ENCODE results near the gene DUOXA2. TPM values are rescaled to one million over a fixed set of nuclear protein-coding genes. Genes with fewer than 3 reads are reported as not detected.

Gene DUOXA2
- total RNA-seq, 2 donors from 2014 or later, result 30.2 to 48.5 TPM

GRCh38 chr15:45095661-45096060 is 18.5 kb upstream of the DUOXA2 start:
- Histone ChIP-seq H3K36me3 (no peaks in the 10 kb centered on the region), H3K9me3 (no peaks in the 10 kb centered on the region), H3K9ac (ENCODE audit: low read depth in 2 of 2, low read length in 2 of 2) (no peak overlapping the region), H3K27me3 (no peaks in the 10 kb centered on the region), H3K4me3 (no peak overlapping the region), H3K27ac (no peak overlapping the region), H3K4me1 (no peaks in the 10 kb centered on the region)
- DNase-seq, result no peak
- TF ChIP-seq, protein P1, sequence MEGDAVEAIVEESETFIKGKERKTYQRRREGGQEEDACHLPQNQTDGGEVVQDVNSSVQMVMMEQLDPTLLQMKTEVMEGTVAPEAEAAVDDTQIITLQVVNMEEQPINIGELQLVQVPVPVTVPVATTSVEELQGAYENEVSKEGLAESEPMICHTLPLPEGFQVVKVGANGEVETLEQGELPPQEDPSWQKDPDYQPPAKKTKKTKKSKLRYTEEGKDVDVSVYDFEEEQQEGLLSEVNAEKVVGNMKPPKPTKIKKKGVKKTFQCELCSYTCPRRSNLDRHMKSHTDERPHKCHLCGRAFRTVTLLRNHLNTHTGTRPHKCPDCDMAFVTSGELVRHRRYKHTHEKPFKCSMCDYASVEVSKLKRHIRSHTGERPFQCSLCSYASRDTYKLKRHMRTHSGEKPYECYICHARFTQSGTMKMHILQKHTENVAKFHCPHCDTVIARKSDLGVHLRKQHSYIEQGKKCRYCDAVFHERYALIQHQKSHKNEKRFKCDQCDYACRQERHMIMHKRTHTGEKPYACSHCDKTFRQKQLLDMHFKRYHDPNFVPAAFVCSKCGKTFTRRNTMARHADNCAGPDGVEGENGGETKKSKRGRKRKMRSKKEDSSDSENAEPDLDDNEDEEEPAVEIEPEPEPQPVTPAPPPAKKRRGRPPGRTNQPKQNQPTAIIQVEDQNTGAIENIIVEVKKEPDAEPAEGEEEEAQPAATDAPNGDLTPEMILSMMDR (IDR thresholded peaks at IDR 0.05), result no peak
- intact Hi-C loops (cut with DNase I), result no loop called here

- TF ChIP-seq, protein P1 (IDR thresholded peaks at IDR 0.05), result no peak
- no peaks in the 10 kb centered on the region for H3K4me1 ChIP-seq
- H3K27ac ChIP-seq, result no peak overlapping the region
- no peak overlapping the region for H3K4me3 ChIP-seq
- no peaks in the 10 kb centered on the region for H3K36me3 ChIP-seq
- no peak overlapping the region for H3K9ac ChIP-seq (ENCODE audit: low read depth in 2 of 2, low read length in 2 of 2)
- H3K9me3 ChIP-seq, result no peaks in the 10 kb centered on the region
- intact Hi-C loops (cut with DNase I), result no loop called here
- no peaks in the 10 kb centered on the region for H3K27me3 ChIP-seq
- no peak for DNase-seq
Measured at GRCh38 chr15:45097466-45097865, 16.7 kb upstream of the DUOXA2 start.

- Histone ChIP-seq H3K9ac (ENCODE audit: low read depth in 2 of 2, low read length in 2 of 2) (no peak overlapping the region), H3K27ac (no peak overlapping the region), H3K4me1 (no peaks in the 10 kb centered on the region), H3K36me3 (no peaks in the 10 kb centered on the region), H3K27me3 (no peaks in the 10 kb centered on the region), H3K9me3 (no peaks in the 10 kb centered on the region), H3K4me3 (no peak overlapping the region)
- intact Hi-C loops (cut with DNase I), result no loop called here
- DNase-seq, result no peak
- TF ChIP-seq, protein P1 (IDR thresholded peaks at IDR 0.05), result no peak
Measured at GRCh38 chr15:45099549-45100165, 14.5 kb upstream of the DUOXA2 start.

- H3K4me1 ChIP-seq, result no peaks in the 10 kb centered on the region
- H3K36me3 ChIP-seq, result no peaks in the 10 kb centered on the region
- H3K4me3 ChIP-seq, result no peak overlapping the region
- no peak for DNase-seq
- H3K27me3 ChIP-seq, result no peaks in the 10 kb centered on the region
- no peak overlapping the region for H3K27ac ChIP-seq
- TF ChIP-seq, protein P1 (IDR thresholded peaks at IDR 0.05), result no peak
- no peaks in the 10 kb centered on the region for H3K9me3 ChIP-seq
- no peak overlapping the region for H3K9ac ChIP-seq (ENCODE audit: low read depth in 2 of 2, low read length in 2 of 2)
- intact Hi-C loops (cut with DNase I), result no loop called here
Measured at GRCh38 chr15:45100884-45101625, 13.1 kb upstream of the DUOXA2 start.

DNA sequence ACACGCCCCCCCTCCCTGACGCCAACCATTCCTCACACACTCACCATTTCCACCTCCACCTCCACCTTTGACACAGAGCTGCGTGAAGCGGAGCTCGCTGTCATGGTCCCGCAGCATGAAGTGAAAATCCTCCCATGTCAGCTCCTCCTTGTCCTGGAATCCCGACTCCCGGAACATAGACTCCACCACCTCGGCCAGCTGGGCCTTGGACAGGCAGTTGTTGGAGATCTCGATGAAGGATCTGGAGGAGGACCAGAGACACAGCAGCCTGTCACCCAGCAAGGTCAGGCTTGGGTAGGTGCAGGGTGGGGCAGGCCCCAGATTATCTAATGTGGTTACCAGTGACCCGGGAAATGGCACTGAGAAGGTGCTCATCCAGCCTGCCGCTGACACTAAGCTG is 12.4 kb upstream of the DUOXA2 start:
- Histone ChIP-seq H3K9me3 (no peaks in the 10 kb centered on the region), H3K9ac (ENCODE audit: low read depth in 2 of 2, low read length in 2 of 2) (no peak overlapping the region), H3K4me1 (no peaks in the 10 kb centered on the region), H3K27ac (no peak overlapping the region), H3K4me3 (no peak overlapping the region), H3K36me3 (no peaks in the 10 kb centered on the region), H3K27me3 (no peaks in the 10 kb centered on the region)
- no peak for DNase-seq
- TF ChIP-seq, protein P1 (IDR thresholded peaks at IDR 0.05), result no peak
- intact Hi-C loops (cut with DNase I), result no loop called here
